HG03565 (cell line): Measurements from ENCODE around the gene NAE1.
"Not testable (repeated sequence)": the region's sequence is repeated elsewhere in the genome, so short reads cannot be mapped to it uniquely, and the experiment has no call there.

ENCODE experiments used
- ATAC-seq: cut with Tn5 transposase; IDR thresholded peaks from one replicate; pipeline ENCODE4 v1.9.1; 2021; ENCODE audit warnings: mild to moderate bottlenecking, moderate library complexity; ENCODE audit not compliant: unreplicated experiment

Gene NAE1

GRCh38 chr16:66830422-66831404 lies at the start of gene NAE1:
Gene NAE1 (minus strand): TSS chr16:66830976. CDS start chr16:66830899, 77 bp downstream.
- ATAC-seq, result peak; percentile 89

- no peak for ATAC-seq
Measured at GRCh38 chr16:66878067-66878466, 47.3 kb upstream of the NAE1 start.

GRCh38 chr16:66874079-66874775 lies 43.5 kb upstream of the NAE1 start:
- ATAC-seq, result no peak

- ATAC-seq, result no peak
Measured at GRCh38 chr16:66873685-66874055, 42.9 kb upstream of the NAE1 start.

GRCh38 chr16:66872943-66873684 lies 42.3 kb upstream of the NAE1 start:
- ATAC-seq, result peak; percentile 80

GRCh38 chr16:66872559-66872942 lies 41.8 kb upstream of the NAE1 start:
- ATAC-seq, result no peak

- ATAC-seq, result no peak
Measured at GRCh38 chr16:66871840-66872239, 41.1 kb upstream of the NAE1 start.

GRCh38 chr16:66871363-66871762 lies 40.6 kb upstream of the NAE1 start:
- ATAC-seq, result not testable (repeated sequence)

GRCh38 chr16:66869424-66869823 lies 38.6 kb upstream of the NAE1 start:
- ATAC-seq, result no peak

GRCh38 chr16:66863707-66864106 lies 32.9 kb upstream of the NAE1 start:
- no peak for ATAC-seq

- no peak for ATAC-seq
Measured at GRCh38 chr16:66862023-66862520, 31.3 kb upstream of the NAE1 start.

GRCh38 chr16:66859397-66860068 lies 28.8 kb upstream of the NAE1 start:
- no peak for ATAC-seq

GRCh38 chr16:66858740-66859396 lies 28.1 kb upstream of the NAE1 start:
- ATAC-seq, result no peak

GRCh38 chr16:66857437-66857836 lies 26.7 kb upstream of the NAE1 start:
- ATAC-seq, result no peak

GRCh38 chr16:66856801-66857200 lies 26.0 kb upstream of the NAE1 start:
- ATAC-seq, result no peak

GRCh38 chr16:66856184-66856730 lies 25.5 kb upstream of the NAE1 start:
- no peak for ATAC-seq

- ATAC-seq, result no peak
Measured at GRCh38 chr16:66853261-66854139, 22.7 kb upstream of the NAE1 start.

- no peak for ATAC-seq
Measured at GRCh38 chr16:66851166-66851964, 20.6 kb upstream of the NAE1 start.
